Measurements from ENCODE around the gene OR2D3. TPM values are rescaled to one million over a fixed set of nuclear protein-coding genes. Genes with fewer than 3 reads are reported as not detected.
"Not testable (repeated sequence)": the region's sequence is repeated elsewhere in the genome, so short reads cannot be mapped to it uniquely, and the experiment has no call there.

The OR2D3 gene
- total RNA-seq, 1 donor from 2014 or later: not detected

DNA sequence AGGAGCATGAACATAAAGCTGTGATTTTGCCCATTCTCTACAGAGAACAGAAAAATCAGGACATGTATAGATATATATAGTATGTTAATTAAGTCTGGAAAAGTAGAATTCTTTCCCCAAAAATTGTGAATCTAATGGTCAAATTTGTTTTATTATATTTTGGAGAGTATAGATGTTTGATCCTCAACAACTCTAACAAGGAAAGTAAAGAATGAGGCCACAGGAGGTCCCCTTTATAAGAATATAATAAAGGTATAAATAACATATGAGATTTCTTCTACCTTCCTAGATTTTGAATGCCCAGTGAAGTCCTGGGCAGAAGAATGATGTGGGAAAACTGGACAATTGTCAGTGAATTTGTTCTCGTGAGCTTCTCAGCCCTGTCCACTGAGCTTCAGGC lies 44.5 kb upstream of the OR2D3 start, which contains the start of gene OR10A4:
TSS of gene OR10A4 (plus strand) at position 301 of the 400 bp plus-strand sequence. CDS start at position 324, 23 bp downstream.
- H3K4me3 Mint-ChIP-seq: no peak within 1 kb of the TSS
- Histone ChIP-seq H4K20me1 (ENCODE audit: low read depth) (no peaks in the 10 kb centered on the region), H2AFZ (replicated peaks) (no peak within 1 kb of the TSS), H3K4me1 (no peaks in the 10 kb centered on the region), H3K36me3 (no peaks in the 10 kb centered on the region), H3K9ac (no peak within 1 kb of the TSS), H3K27ac (no peak within 1 kb of the TSS), H3K27me3 (no peaks in the 10 kb centered on the region), H3K9me3 (ENCODE audit: low read depth) (no peaks in the 10 kb centered on the region), H3K79me2 (ENCODE audit: low read depth) (no peaks in the 10 kb centered on the region), H3F3A (ENCODE audit: low read depth) (no peaks in the 10 kb centered on the region), H3K4me3 (no peak within 1 kb of the TSS), H3K4me2 (no peak within 1 kb of the TSS)
- no peak for TF ChIP-seq EZH2phosphoT487 (IDR thresholded peaks at IDR 0.05)
- no peak for TF ChIP-seq EZH2 (IDR thresholded peaks at IDR 0.05)
- TF ChIP-seq, protein P1, sequence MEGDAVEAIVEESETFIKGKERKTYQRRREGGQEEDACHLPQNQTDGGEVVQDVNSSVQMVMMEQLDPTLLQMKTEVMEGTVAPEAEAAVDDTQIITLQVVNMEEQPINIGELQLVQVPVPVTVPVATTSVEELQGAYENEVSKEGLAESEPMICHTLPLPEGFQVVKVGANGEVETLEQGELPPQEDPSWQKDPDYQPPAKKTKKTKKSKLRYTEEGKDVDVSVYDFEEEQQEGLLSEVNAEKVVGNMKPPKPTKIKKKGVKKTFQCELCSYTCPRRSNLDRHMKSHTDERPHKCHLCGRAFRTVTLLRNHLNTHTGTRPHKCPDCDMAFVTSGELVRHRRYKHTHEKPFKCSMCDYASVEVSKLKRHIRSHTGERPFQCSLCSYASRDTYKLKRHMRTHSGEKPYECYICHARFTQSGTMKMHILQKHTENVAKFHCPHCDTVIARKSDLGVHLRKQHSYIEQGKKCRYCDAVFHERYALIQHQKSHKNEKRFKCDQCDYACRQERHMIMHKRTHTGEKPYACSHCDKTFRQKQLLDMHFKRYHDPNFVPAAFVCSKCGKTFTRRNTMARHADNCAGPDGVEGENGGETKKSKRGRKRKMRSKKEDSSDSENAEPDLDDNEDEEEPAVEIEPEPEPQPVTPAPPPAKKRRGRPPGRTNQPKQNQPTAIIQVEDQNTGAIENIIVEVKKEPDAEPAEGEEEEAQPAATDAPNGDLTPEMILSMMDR (IDR thresholded peaks at IDR 0.05): no peak
- H3K27ac Mint-ChIP-seq: no peak within 1 kb of the TSS
- H3K9me3 Mint-ChIP-seq: no peaks in the 10 kb centered on the region
- DNase-seq (ENCODE audit: low spot score): no peak
- peaks cover 2% of the 10 kb centered on the region for H3K27me3 Mint-ChIP-seq (ENCODE audit: insufficient read depth, low read depth)
- no peaks in the 10 kb centered on the region for H3K4me1 Mint-ChIP-seq
- H3K36me3 Mint-ChIP-seq: no peaks in the 10 kb centered on the region

DNA sequence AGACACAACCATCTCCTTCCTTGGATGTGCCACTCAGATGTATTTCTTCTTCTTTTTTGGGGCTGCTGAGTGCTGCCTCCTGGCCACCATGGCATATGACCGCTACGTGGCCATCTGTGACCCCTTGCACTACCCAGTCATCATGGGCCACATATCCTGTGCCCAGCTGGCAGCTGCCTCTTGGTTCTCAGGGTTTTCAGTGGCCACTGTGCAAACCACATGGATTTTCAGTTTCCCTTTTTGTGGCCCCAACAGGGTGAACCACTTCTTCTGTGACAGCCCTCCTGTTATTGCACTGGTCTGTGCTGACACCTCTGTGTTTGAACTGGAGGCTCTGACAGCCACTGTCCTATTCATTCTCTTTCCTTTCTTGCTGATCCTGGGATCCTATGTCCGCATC lies 43.9 kb upstream of the OR2D3 start:
- H3K27ac ChIP-seq: no peak overlapping the region
- no peaks in the 10 kb centered on the region for H4K20me1 ChIP-seq (ENCODE audit: low read depth)
- H3K27me3 ChIP-seq: no peaks in the 10 kb centered on the region
- H3K36me3 ChIP-seq: no peaks in the 10 kb centered on the region
- peaks cover 2% of the 10 kb centered on the region for H3K27me3 Mint-ChIP-seq (ENCODE audit: insufficient read depth, low read depth)
- H3K4me2 ChIP-seq: no peak overlapping the region
- no peak overlapping the region for H3K27ac Mint-ChIP-seq
- no peaks in the 10 kb centered on the region for H3F3A ChIP-seq (ENCODE audit: low read depth)
- H3K79me2 ChIP-seq (ENCODE audit: low read depth): no peaks in the 10 kb centered on the region
- no peaks in the 10 kb centered on the region for H3K9me3 Mint-ChIP-seq
- no peak overlapping the region for H3K4me3 Mint-ChIP-seq
- H3K4me1 Mint-ChIP-seq: no peaks in the 10 kb centered on the region
- H2AFZ ChIP-seq (replicated peaks): no peak overlapping the region
- H3K36me3 Mint-ChIP-seq: no peaks in the 10 kb centered on the region
- H3K9me3 ChIP-seq (ENCODE audit: low read depth): no peaks in the 10 kb centered on the region
- no peak overlapping the region for H3K4me3 ChIP-seq
- no peak for DNase-seq (ENCODE audit: low spot score)
- H3K4me1 ChIP-seq: no peaks in the 10 kb centered on the region
- TF ChIP-seq EZH2 (IDR thresholded peaks at IDR 0.05) (no peak), EZH2phosphoT487 (IDR thresholded peaks at IDR 0.05) (no peak)
- TF ChIP-seq, protein P1 (IDR thresholded peaks at IDR 0.05): no peak
- H3K9ac ChIP-seq: no peak overlapping the region

DNA sequence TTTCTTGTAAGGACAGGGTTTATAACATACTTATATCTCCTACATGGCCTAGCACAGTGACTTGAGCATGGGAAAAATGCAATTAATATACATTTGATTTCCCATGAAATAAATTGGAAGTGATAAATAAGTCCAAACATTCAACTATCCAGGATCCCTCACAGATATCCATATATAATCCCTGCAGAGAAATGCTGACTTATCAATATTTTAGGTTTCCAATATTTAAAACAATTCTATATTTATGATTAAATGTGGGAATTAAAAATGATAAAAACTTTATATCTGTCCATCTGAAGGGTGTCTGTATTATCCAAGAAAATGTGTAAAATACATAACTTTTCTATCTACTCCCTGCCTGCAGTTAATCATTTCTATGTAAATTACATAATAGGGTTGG lies 38.1 kb upstream of the OR2D3 start:
- H3K36me3 Mint-ChIP-seq: no peaks in the 10 kb centered on the region
- no peaks in the 10 kb centered on the region for H3K36me3 ChIP-seq
- H3K4me1 ChIP-seq: no peaks in the 10 kb centered on the region
- no peaks in the 10 kb centered on the region for H3F3A ChIP-seq (ENCODE audit: low read depth)
- H3K27ac Mint-ChIP-seq: no peak overlapping the region
- H2AFZ ChIP-seq (replicated peaks): no peak overlapping the region
- H3K9me3 ChIP-seq (ENCODE audit: low read depth): no peaks in the 10 kb centered on the region
- H4K20me1 ChIP-seq (ENCODE audit: low read depth): no peaks in the 10 kb centered on the region
- H3K9me3 Mint-ChIP-seq: no peaks in the 10 kb centered on the region
- H3K79me2 ChIP-seq (ENCODE audit: low read depth): no peaks in the 10 kb centered on the region
- H3K4me2 ChIP-seq: no peak overlapping the region
- no peak overlapping the region for H3K27ac ChIP-seq
- H3K4me3 Mint-ChIP-seq: no peak overlapping the region
- peaks cover 2% of the 10 kb centered on the region for H3K27me3 Mint-ChIP-seq (ENCODE audit: insufficient read depth, low read depth)
- no peak overlapping the region for H3K9ac ChIP-seq
- H3K27me3 ChIP-seq: no peaks in the 10 kb centered on the region
- no peak for DNase-seq (ENCODE audit: low spot score)
- H3K4me1 Mint-ChIP-seq: no peaks in the 10 kb centered on the region
- TF ChIP-seq EZH2phosphoT487 (IDR thresholded peaks at IDR 0.05) (no peak), EZH2 (IDR thresholded peaks at IDR 0.05) (no peak)
- TF ChIP-seq, protein P1 (IDR thresholded peaks at IDR 0.05): no peak
- H3K4me3 ChIP-seq: no peak overlapping the region

DNA sequence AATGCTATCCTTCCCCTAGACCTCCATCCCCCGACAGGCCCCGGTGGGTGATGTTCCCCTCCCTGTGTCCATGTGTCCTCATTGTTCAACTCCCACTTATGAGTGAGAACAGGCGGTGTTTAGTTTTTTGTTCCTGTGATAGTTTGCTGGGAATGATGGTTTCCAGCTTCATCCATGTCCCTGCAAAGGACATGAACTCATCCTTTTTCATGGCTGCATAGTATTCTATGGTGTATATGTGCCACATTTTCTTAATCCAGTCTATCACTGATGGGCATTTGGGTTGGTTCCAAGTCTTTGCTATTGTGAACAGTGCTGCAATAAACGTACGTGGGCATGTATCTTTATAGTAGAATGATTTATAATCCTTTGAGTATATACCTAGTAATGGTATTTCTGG lies 33.1 kb upstream of the OR2D3 start:
- not testable (repeated sequence) for H3K27me3 ChIP-seq; DNase-seq (ENCODE audit: low spot score); H3K4me3 Mint-ChIP-seq; H3K27me3 Mint-ChIP-seq (ENCODE audit: insufficient read depth, low read depth); H3K27ac Mint-ChIP-seq; H3K9me3 ChIP-seq (ENCODE audit: low read depth); H3F3A ChIP-seq (ENCODE audit: low read depth); H3K79me2 ChIP-seq (ENCODE audit: low read depth); H3K4me1 Mint-ChIP-seq; H3K4me2 ChIP-seq; H3K27ac ChIP-seq; H4K20me1 ChIP-seq (ENCODE audit: low read depth); H3K4me3 ChIP-seq; H3K36me3 ChIP-seq; H3K36me3 Mint-ChIP-seq; H3K9ac ChIP-seq; H2AFZ ChIP-seq (replicated peaks); H3K9me3 Mint-ChIP-seq; H3K4me1 ChIP-seq
